ENCODE measurements around the gene SYT7. TPM values are rescaled to one million over a fixed set of nuclear protein-coding genes. Genes with fewer than 3 reads are reported as not detected.

The SYT7 gene
- total and polyA plus RNA-seq, 2 of the 4 experiments (the other 2 are of a cell fraction): under 0.01 to 0.19 TPM

GRCh38 chr11:61485080-61485479 lies 95.8 kb downstream of the SYT7 start:
- H3K36me3 ChIP-seq (ENCODE audit: control insufficient read depth, insufficient read depth, low read length): no peaks in the 10 kb centered on the region
- dilution Hi-C loops (cut with HindIII; ENCODE audit: low sequenced_read_pairs, unreplicated experiment) (no loop called here), intact Hi-C loops (cut with micrococcal nuclease) (no loop called here), in situ Hi-C loops (cut with MboI; ENCODE audit: low sequenced_read_pairs) (no loop called here)
- no peak for ATAC-seq (ENCODE audit: low read depth)
- H2AK9ac ChIP-seq (replicated peaks; ENCODE audit: low read depth, low read length, poor library complexity): no peak overlapping the region
- no peaks in the 10 kb centered on the region for H4K20me1 ChIP-seq (ENCODE audit: insufficient read depth, low read length)
- H2BK20ac ChIP-seq (ENCODE audit: low read depth, low read length): no peak overlapping the region
- H3K4me2 ChIP-seq (ENCODE audit: low read depth, low read length): no peak overlapping the region
- 0 out of 2 replicates have a peak, but pooled peaks cover 4% of the 10 kb centered on the region for H3K9me1 ChIP-seq (ENCODE audit: insufficient read depth, low read length)
- H2AK5ac ChIP-seq (ENCODE audit: low read depth, low read length): no peak overlapping the region
- H3K18ac ChIP-seq (ENCODE audit: low read depth, low read length): no peak overlapping the region
- no peak overlapping the region for H2AFZ ChIP-seq (replicated peaks; ENCODE audit: low read length, poor library complexity)
- peaks cover 15% of the 10 kb centered on the region for H3K4me1 ChIP-seq (ENCODE audit: control insufficient read depth, insufficient read depth, low read length)
- H3K23ac ChIP-seq (ENCODE audit: low read depth, low read length): no peak overlapping the region
- no CpG with 5 or more reads among the region's 11 CpGs for WGBS, 2 experiments (ENCODE audit: extremely low coverage in 2 of 2, insufficient read length in 1 of 2)
- no TSS peak for BruUV-seq (replicated peaks)
- H2BK120ac ChIP-seq (ENCODE audit: low read depth, low read length): no peak overlapping the region
- POLR2A ChIA-PET (ENCODE audit: unreplicated experiment): no interaction called here
- TF ChIP-seq RAD21 (IDR thresholded peaks at IDR 0.05; ENCODE audit: low read length) (no peak), CTCF (conservative IDR thresholded peaks at IDR 0.05; ENCODE audit: low read depth, low read length) (no peak), BHLHE40 (IDR thresholded peaks at IDR 0.05; ENCODE audit: low read depth, low read length) (no peak), RCOR1 (IDR thresholded peaks at IDR 0.05; ENCODE audit: insufficient replicate concordance, low read length) (no peak), ELK1 (IDR thresholded peaks at IDR 0.05; ENCODE audit: borderline replicate concordance, low read depth, low read length) (no peak), FOS (IDR thresholded peaks at IDR 0.05; ENCODE audit: low read depth, low read length) (no peak), MAFK (IDR thresholded peaks at IDR 0.05; ENCODE audit: low read depth, low read length) (no peak), POLR2A (IDR thresholded peaks at IDR 0.05; ENCODE audit: low read depth, low read length) (no peak), USF2 (IDR thresholded peaks at IDR 0.05; ENCODE audit: low read depth, low read length) (no peak), CHD1 (IDR thresholded peaks at IDR 0.05; ENCODE audit: low read depth, low read length) (no peak), SMC3 (IDR thresholded peaks at IDR 0.05; ENCODE audit: low read depth, low read length) (no peak), NFE2L2 (IDR thresholded peaks at IDR 0.05; ENCODE audit: low read depth, low read length) (no peak), MXI1 (IDR thresholded peaks at IDR 0.05; ENCODE audit: borderline replicate concordance, low read depth, low read length) (no peak), RFX5 (IDR thresholded peaks at IDR 0.05; ENCODE audit: low read depth, low read length) (no peak), MAZ (IDR thresholded peaks at IDR 0.05; ENCODE audit: borderline replicate concordance, low read depth, low read length) (no peak), CEBPB (IDR thresholded peaks at IDR 0.05; ENCODE audit: low read depth, low read length) (no peak)
- no peak overlapping the region for H4K91ac ChIP-seq (ENCODE audit: insufficient read depth, low read depth, low read length)
- H4K5ac ChIP-seq (ENCODE audit: low read depth, low read length): no peak overlapping the region
- H2BK5ac ChIP-seq (ENCODE audit: low read depth, low read length, poor library complexity, severe bottlenecking): no peak overlapping the region
- H3K56ac ChIP-seq (ENCODE audit: extremely low read depth, insufficient read depth, low read length): no peak overlapping the region
- no peak for DNase-seq
- peaks cover 19% of the 10 kb centered on the region; the same call in 1 of the 2 replicates for H3K27me3 ChIP-seq (ENCODE audit: control insufficient read depth, insufficient read depth, low read length)
- no peak overlapping the region for H3K4me3 ChIP-seq (ENCODE audit: insufficient read depth, low read depth, low read length)
- no peak overlapping the region for H3K4ac ChIP-seq (ENCODE audit: low read depth, low read length)
- H2BK15ac ChIP-seq (ENCODE audit: low read depth, low read length): no peak overlapping the region
- no peak overlapping the region for H3K9ac ChIP-seq (ENCODE audit: low read depth, low read length)
- no peaks in the 10 kb centered on the region for H3K79me1 ChIP-seq (ENCODE audit: low read depth in 1 of 2, low read length in 2 of 2)
- H4K8ac ChIP-seq (ENCODE audit: low read depth in 2 of 2, low read length in 2 of 2): no peak overlapping the region
- no peaks in the 10 kb centered on the region for H3K9me3 ChIP-seq (ENCODE audit: control insufficient read depth, insufficient read depth, low read length)
- no peak overlapping the region for H3K27ac ChIP-seq (ENCODE audit: insufficient read depth, low read length)
- CTCF ChIA-PET: interaction anchor here (1.1 kb wide), 1 partner anchor 32 kb away, joined by 3 read pairs; no protein-coding TSS in a partner anchor
- H3K14ac ChIP-seq (replicated peaks; ENCODE audit: low read depth, low read length): no peak overlapping the region

Measured in IMR-90 (cell line).